A673 (cell line): ENCODE measurements around the gene RNF215. TPM values are rescaled to one million over a fixed set of nuclear protein-coding genes. Genes with fewer than 3 reads are reported as not detected.

ENCODE experiments used
- BruUV-seq: library from RNA; stranded (reverse); fragments of 400-500 nt; replicated peaks from 2 replicates; lab custom pipeline; 2021; lab: Mats Ljungman, UMichigan
- CTCF ChIA-PET: fragments of 300-600 bp; sonication (Branson Sonifier 250); formaldehyde crosslinking; loops from one replicate; lab custom pipeline; 2022; ENCODE audit warnings: antibody characterized with exemption; lab: Charles Lee
- POLR2A ChIA-PET: fragments of 300-600 bp; sonication (Branson Sonifier 250); formaldehyde crosslinking; loops from one replicate; lab custom pipeline; 2022; ENCODE audit warnings: antibody characterized with exemption; ENCODE audit not compliant: low non-redundant PET; lab: Charles Lee
- DNase-seq: peaks from one replicate; pipeline ENCODE4 v3.0.0-alpha.2; 2015; ENCODE audit warnings: low spot score
- H3K27ac ChIP-seq: fragments of 200-600 bp; sonication (generic); 2 replicates; pipeline ENCODE4 v1.5.1; 2016; ENCODE audit warnings: mixed run types, low read depth, mild to moderate bottlenecking, mixed read lengths, antibody characterized with exemption, low read length; ENCODE audit not compliant: poor library complexity, severe bottlenecking
- H3K27me3 ChIP-seq: fragments of 200-600 bp; sonication (generic); replicated peaks from 2 replicates; pipeline ENCODE4 v1.6.1; 2017; ENCODE audit warnings: mixed run types, low read depth, mild to moderate bottlenecking, mixed read lengths, antibody characterized with exemption, low read length; ENCODE audit not compliant: insufficient read depth, poor library complexity
- H3K36me3 ChIP-seq: fragments of 200-600 bp; sonication (generic); 2 replicates; pipeline ENCODE4 v1.6.1; 2016; ENCODE audit warnings: mixed run types, mild to moderate bottlenecking, mixed read lengths, antibody characterized with exemption, low read length; ENCODE audit not compliant: insufficient read depth, poor library complexity, severe bottlenecking
- H3K4me1 ChIP-seq: fragments of 200-600 bp; sonication (generic); 2 replicates; pipeline ENCODE4 v1.6.1; 2017; ENCODE audit warnings: mixed run types, mild to moderate bottlenecking, mixed read lengths, antibody characterized with exemption, low read length; ENCODE audit not compliant: insufficient read depth, poor library complexity, severe bottlenecking
- H3K4me3 ChIP-seq: fragments of 200-600 bp; sonication (generic); 2 replicates; pipeline ENCODE4 v1.5.1; 2016; ENCODE audit warnings: low read depth, mixed run types, mild to moderate bottlenecking, mixed read lengths, low read length; ENCODE audit not compliant: poor library complexity, severe bottlenecking
- H3K9me3 ChIP-seq: fragments of 200-600 bp; sonication (generic); 2 replicates; pipeline ENCODE4 v1.6.1; 2016; ENCODE audit warnings: mixed run types, low read depth, mild to moderate bottlenecking, mixed read lengths, antibody characterized with exemption, low read length; ENCODE audit not compliant: poor library complexity, severe bottlenecking
- CTCF ChIP-seq: fragments of 300-800, 200-600 bp; sonication (generic); conservative IDR thresholded peaks from 2 replicates; pipeline ENCODE4 v1.5.1; 2017; ENCODE audit warnings: low read depth, mild to moderate bottlenecking, antibody characterized with exemption, low read length, moderate library complexity, mixed read lengths
- EZH2 ChIP-seq: fragments of 200-600 bp; sonication (generic); IDR thresholded peaks from 2 replicates; pipeline ENCODE4 v1.6.1; 2017; ENCODE audit warnings: borderline replicate concordance, low read depth, mild to moderate bottlenecking, mixed read lengths, antibody characterized with exemption, low read length; ENCODE audit not compliant: poor library complexity, severe bottlenecking
- intact Hi-C: fragments of 100-400 bp; cut with micrococcal nuclease; formaldehyde crosslinking; loops from one replicate; pipeline ENCODE4 v1.10.0; 2022; ENCODE audit not compliant: unreplicated experiment
- total RNA-seq: library from RNA; stranded (reverse); gene quantifications from 2 replicates; pipeline ENCODE4 v1.2.3, GENCODE V29; 2021

RNF215 gene
- total RNA-seq, 1 experiment from 2014 or later = 18.9 TPM

GRCh38 chr22:30434843-30435242 is 47.6 kb upstream of the RNF215 start:
- no TSS peak for BruUV-seq
- no peak for DNase-seq
- ChIA-PET POLR2A (interaction anchor here (0.9 kb wide), 1 partner anchor 11 kb away, joined by 3 read pairs; no protein-coding TSS in a partner anchor), CTCF (no interaction called here)
- Histone ChIP-seq H3K27ac (peak overlapping the region; percentile 100), H3K27me3 (no peaks in the 10 kb centered on the region), H3K9me3 (no peaks in the 10 kb centered on the region), H3K4me1 (peaks cover 39% of the 10 kb centered on the region), H3K36me3 (no peaks in the 10 kb centered on the region), H3K4me3 (no peak overlapping the region)
- intact Hi-C loops = no loop called here
- TF ChIP-seq CTCF (no peak), EZH2 (no peak)

- H3K27ac ChIP-seq = peak overlapping the region; percentile 100
- intact Hi-C loops = no loop called here
- H3K36me3 ChIP-seq = peaks cover 3% of the 10 kb centered on the region
- no peaks in the 10 kb centered on the region for H3K9me3 ChIP-seq
- CTCF ChIA-PET = no interaction called here
- POLR2A ChIA-PET = interaction anchor here (0.6 kb wide), 1 partner anchor 299 kb away, joined by 3 read pairs; no protein-coding TSS in a partner anchor
- H3K4me3 ChIP-seq = no peak overlapping the region
- TF ChIP-seq EZH2 = no peak
- no peak for TF ChIP-seq CTCF
- peaks cover 36% of the 10 kb centered on the region for H3K4me1 ChIP-seq
- no peaks in the 10 kb centered on the region for H3K27me3 ChIP-seq
- no peak for DNase-seq
- no TSS peak for BruUV-seq
These were observed 46.6 kb upstream of the RNF215 start for GRCh38 chr22:30433773-30434172.

GRCh38 chr22:30433227-30433626 is 46.0 kb upstream of the RNF215 start:
- Histone ChIP-seq H3K36me3 (peaks cover 8% of the 10 kb centered on the region), H3K27me3 (no peaks in the 10 kb centered on the region), H3K9me3 (no peaks in the 10 kb centered on the region), H3K27ac (peak overlapping the region; percentile 100), H3K4me3 (no peak overlapping the region), H3K4me1 (peaks cover 31% of the 10 kb centered on the region)
- DNase-seq = no peak
- TF ChIP-seq EZH2 (no peak), CTCF (no peak)
- ChIA-PET CTCF (no interaction called here), POLR2A (no interaction called here)
- no TSS peak for BruUV-seq
- intact Hi-C loops = no loop called here
